HepG2 (cell line): ENCODE results near the gene CDC6. TPM values are rescaled to one million over a fixed set of nuclear protein-coding genes. Genes with fewer than 3 reads are reported as not detected.

Experiments
- ARID4A ChIP-seq: sonication (generic); formaldehyde crosslinking; IDR thresholded peaks from 2 replicates; pipeline ENCODE4 v1.5.0; 2020; ENCODE audit warnings: mild to moderate bottlenecking, missing genetic modification reagents, borderline replicate concordance
- ATF7-NPFF ChIP-seq: sonication (generic); formaldehyde crosslinking; IDR thresholded peaks from 2 replicates; pipeline ENCODE4 v1.8.1; 2023; ENCODE audit warnings: mild to moderate bottlenecking, low read depth, missing genetic modification reagents, moderate library complexity
- EHMT2 ChIP-seq: fragments of 200-600 bp; sonication (generic); IDR thresholded peaks from 2 replicates; pipeline ENCODE4 v1.7.0; 2017; ENCODE audit warnings: antibody characterized with exemption, low read depth, low read length, borderline replicate concordance
- ELF4 ChIP-seq: sonication (generic); formaldehyde crosslinking; IDR thresholded peaks from 2 replicates; pipeline ENCODE4 v1.5.0; 2020; ENCODE audit warnings: missing genetic modification reagents, mild to moderate bottlenecking, moderate library complexity, borderline replicate concordance
- HNRNPH1 ChIP-seq: fragments of 200-400 bp; formaldehyde crosslinking; optimal IDR thresholded peaks from 2 replicates; pipeline ENCODE3; 2017; ENCODE audit warnings: mild to moderate bottlenecking, low read depth, low read length
- LRRFIP1 ChIP-seq: sonication (generic); formaldehyde crosslinking; conservative IDR thresholded peaks from 2 replicates; pipeline ENCODE4 v1.4.0; 2020; ENCODE audit warnings: missing genetic modification reagents
- PTBP1 ChIP-seq: fragments of 200-400 bp; formaldehyde crosslinking; IDR thresholded peaks from 2 replicates; pipeline ENCODE4 v1.6.1; 2018; ENCODE audit warnings: low read length, low read depth; ENCODE audit not compliant: poor library complexity, severe bottlenecking
- ZNF142 ChIP-seq: sonication (generic); formaldehyde crosslinking; IDR thresholded peaks from 2 replicates; pipeline ENCODE4 v1.4.0; 2020; ENCODE audit warnings: missing genetic modification reagents
- ZNF350 ChIP-seq: sonication (generic); formaldehyde crosslinking; IDR thresholded peaks from 2 replicates; pipeline ENCODE4 v1.4.0; 2020; ENCODE audit warnings: mild to moderate bottlenecking, low read depth, missing genetic modification reagents, borderline replicate concordance
- ZNF362 ChIP-seq: sonication (generic); formaldehyde crosslinking; IDR thresholded peaks from 2 replicates; pipeline ENCODE4 v1.4.0; 2020; ENCODE audit warnings: missing genetic modification reagents, mild to moderate bottlenecking, borderline replicate concordance
- ZNF430 ChIP-seq: sonication (generic); formaldehyde crosslinking; IDR thresholded peaks from 2 replicates; pipeline ENCODE4 v1.9.0; 2021; ENCODE audit warnings: mild to moderate bottlenecking, missing genetic modification reagents
- ZNF564 ChIP-seq: sonication (generic); formaldehyde crosslinking; IDR thresholded peaks from 2 replicates; pipeline ENCODE4 v1.8.1; 2023; ENCODE audit warnings: mild to moderate bottlenecking, missing genetic modification reagents
- polyA plus RNA-seq, 8 experiments: library from polyadenylated mRNA; depleted of rRNA in 3 of 8; stranded (reverse) in 7 of 8; unstranded in 1 of 8; fragments of >200 nt; fragmentation: Illumina TruSeq in 4 of 8; extraction: Trizol in 4 of 8; gene quantifications; 2 replicates each; pipeline versions ENCODE4 v1.2.1 to v1.2.3, GENCODE V29; 2011 to 2016; ENCODE audit warnings: low read depth in 4 of 8, missing spikeins in 1 of 8, mixed read lengths in 1 of 8; ENCODE audit not compliant: insufficient read depth in 1 of 8
- total RNA-seq, 5 experiments: library from RNA; depleted of rRNA; stranded (reverse); fragments of >200 nt; fragmentation: Illumina TruSeq; extraction: Trizol; gene quantifications; 2 replicates each; pipeline ENCODE4 v1.2.3, GENCODE V29; 2016; ENCODE audit warnings: low read depth in 1 of 5

The CDC6 gene
- total and polyA plus RNA-seq, 2 of the 13 experiments (the other 11 are each of a cell fraction or from before 2014, with no cell fraction given) = 17.4 to 114 TPM

GRCh38 chr17:40340880-40341807, 53.5 kb downstream of the CDC6 start (continued):
- TF ChIP-seq ARID4A (CRISPR knock-in tag) (peak; percentile 93; the same call in 1 of the 2 replicates), LRRFIP1 (CRISPR knock-in tag) (no peak), ZNF350 (CRISPR knock-in tag) (peak; percentile 38; the same call in 1 of the 2 replicates), EHMT2 (no peak), ZNF142 (CRISPR knock-in tag) (peak; percentile 83), PTBP1 (no peak), ZNF430 (CRISPR knock-in tag) (no peak), ZNF362 (CRISPR knock-in tag) (0 out of 2 replicates have a peak, but pooled peaks have one; percentile 20), HNRNPH1 (no peak), ELF4 (CRISPR knock-in tag) (no peak), ATF7-NPFF (CRISPR knock-in tag) (peak; percentile 64; the same call in 1 of the 2 replicates), ZNF564 (CRISPR knock-in tag) (0 out of 2 replicates have a peak, but pooled peaks have one; percentile 13)
